Amniotic epithelial cell (primary cell): ENCODE data around the gene SLC25A44.

Experiments
- DNase-seq: peaks from one replicate; pipeline ENCODE4 v3.0.0-alpha.2; 2010; ENCODE audit warnings: low read depth

The SLC25A44 gene, protein sequence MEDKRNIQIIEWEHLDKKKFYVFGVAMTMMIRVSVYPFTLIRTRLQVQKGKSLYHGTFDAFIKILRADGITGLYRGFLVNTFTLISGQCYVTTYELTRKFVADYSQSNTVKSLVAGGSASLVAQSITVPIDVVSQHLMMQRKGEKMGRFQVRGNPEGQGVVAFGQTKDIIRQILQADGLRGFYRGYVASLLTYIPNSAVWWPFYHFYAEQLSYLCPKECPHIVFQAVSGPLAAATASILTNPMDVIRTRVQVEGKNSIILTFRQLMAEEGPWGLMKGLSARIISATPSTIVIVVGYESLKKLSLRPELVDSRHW

DNA sequence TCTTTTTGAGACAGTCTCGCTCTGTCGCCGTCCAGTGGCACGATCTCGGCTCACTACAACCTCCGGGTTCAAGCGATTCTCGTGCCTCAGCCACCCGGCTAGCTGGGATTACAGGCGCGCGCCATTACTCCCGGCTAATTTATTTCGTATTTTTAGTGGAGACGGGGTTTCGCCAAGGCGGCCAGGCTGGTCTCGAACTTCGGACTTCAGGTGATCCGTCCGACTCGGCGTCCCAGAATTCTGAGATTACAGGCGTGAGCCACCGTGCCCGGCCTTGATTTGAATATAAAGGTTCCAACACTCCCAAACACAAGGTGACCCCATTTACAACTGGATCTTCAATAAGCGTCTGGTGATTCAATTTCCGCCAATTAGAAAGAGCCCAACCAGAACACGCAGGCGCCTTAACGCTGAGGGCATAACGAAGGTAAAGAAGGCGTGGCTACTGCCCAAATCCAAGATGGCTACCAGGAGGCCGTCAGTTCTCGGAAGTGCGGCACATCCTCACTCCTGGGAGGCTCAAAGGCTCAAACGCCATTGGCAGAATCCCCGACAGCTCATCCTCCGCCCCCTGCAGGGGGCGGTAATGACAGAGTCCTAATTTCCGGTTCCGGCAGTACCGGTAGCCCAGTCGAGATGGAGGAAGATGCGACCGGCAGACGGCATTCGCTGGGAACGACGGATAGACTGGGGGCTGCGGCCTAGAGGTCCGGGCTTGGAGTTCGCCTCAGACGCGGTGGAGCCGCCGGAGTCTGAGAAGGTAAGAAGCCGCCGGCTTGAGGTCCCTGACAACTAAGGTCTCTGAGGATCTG, at the start of gene SLC25A44:
Gene SLC25A44 (plus strand): TSS at position 617 of the 812 bp plus-strand sequence. CDS start 5,744 bp downstream, outside the sequence.
- DNase-seq: peak; percentile 99

DNA sequence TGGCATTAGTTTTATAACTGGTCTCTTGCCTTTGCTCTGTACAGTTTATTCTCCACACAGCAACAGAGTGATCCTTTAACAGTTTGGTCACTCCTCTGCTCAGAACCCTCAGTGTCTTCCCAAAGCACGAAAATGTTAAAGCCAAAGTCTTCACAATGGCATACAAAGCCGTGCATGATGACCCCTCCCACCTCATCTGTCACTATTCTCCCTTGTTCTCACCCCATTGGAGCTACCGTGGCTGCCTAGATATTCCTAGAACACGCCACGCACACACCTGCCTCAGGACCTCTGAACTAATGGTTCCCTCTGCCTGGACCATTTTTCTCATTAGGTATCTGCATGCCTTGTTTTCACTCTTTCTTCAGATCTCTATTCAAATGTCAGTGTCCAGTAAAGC, 49.2 kb upstream of the SLC25A44 start:
- no peak for DNase-seq

DNA sequence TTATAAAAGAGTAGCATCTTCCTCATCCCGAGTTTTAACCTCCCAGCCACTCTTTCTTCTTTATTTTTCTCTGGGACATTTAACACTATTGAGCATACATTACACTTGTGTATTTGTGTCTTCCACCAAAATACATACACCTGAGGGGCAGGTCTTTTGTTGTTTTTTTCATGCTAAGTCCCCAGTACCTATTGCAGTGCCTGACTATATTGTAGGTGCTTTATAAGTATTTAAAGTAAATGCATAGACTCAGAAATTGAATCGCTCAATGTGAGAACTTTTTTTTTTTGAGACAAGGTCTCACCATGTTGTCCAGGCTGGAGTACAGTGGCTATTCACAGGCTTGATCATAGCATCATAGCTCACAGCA, 48.3 kb upstream of the SLC25A44 start:
- no peak for DNase-seq

DNA sequence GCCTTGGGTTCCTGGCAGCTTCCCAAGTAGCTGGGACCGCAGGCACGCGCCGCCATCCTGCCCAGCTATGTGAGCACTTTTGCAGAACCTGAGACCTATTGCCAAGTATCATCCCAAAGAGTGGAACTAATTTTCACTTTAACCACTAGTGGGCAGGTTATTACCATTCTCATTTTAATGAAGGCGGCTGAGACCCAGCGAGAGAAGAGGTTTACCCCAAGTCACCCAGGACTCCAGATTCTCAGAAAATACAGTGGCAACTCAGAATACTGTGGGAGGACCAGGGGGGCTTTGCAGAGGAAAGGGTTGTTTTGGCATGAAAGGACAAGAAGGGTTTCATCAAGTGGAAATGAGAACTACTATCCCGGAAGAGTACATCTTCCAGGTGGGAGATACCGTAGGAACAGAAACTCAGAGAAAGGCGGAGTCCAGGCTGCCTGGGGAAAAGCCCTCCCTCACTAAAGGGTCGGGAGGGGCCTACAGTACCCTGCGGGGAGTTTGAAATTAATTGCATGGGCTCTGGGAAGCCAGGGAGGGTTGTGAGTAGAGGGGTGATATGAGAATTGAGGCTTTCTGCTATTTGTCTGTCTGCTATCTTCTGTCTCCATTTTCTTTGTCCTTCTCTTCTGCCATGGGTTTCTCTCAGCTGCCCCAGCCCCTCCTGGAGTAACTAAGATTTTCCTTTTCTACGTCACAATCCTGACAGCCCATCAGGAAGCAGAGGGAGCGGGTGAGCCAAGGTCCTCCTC, 47.7 kb upstream of the SLC25A44 start:
- peak; percentile 91 for DNase-seq

DNA sequence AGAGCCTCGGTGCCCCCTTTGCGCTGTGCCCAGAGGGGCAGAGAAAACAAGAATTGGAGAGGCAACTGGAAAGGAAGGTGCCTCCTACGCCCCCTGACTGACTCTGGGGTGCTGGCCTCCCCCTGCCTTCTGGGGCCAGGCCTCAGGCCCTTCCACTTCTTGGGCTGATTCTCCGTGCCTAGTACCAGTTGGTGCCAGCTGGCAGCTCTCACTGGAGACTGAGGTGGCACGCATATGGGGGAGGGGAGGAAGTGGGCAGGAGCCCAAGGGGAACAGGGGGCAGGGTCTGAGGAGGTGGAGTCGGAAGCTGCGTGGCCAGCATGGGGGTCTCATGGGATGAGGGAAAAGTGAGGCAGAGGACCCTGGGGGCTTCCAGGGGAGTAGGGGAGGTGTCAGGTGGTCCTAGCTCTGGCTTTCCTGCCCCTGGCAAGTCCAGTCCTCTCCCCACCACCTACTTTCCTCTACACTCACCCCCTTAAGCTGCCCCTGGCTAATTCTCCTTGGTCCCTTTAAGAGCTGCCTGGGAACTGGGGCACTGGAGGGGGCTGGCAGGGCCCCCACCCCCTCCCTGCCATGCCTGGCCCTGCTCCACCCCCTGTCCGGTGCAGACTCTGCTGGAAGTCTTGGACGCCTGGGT, 47.0 kb upstream of the SLC25A44 start:
- peak; percentile 48 for DNase-seq

DNA sequence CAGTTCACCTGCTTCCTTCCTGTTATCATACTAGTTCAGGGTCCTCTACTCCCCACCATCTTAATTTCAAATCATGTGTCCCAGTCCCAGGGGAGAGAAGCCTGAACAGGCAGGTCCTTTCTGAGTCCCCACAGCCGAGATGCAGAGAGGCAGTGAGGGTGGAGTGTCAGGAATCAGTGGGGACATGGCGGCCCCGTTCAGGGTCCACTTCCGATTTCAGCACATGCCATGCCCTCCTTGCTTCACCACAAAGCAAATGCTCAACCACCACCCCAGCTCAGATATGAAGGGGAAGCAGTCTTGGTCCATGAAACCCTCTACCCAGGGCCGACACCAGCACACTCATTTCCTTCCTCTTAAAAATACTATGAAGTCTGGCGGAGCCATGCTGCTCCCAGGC, 45.7 kb upstream of the SLC25A44 start:
- no peak for DNase-seq

DNA sequence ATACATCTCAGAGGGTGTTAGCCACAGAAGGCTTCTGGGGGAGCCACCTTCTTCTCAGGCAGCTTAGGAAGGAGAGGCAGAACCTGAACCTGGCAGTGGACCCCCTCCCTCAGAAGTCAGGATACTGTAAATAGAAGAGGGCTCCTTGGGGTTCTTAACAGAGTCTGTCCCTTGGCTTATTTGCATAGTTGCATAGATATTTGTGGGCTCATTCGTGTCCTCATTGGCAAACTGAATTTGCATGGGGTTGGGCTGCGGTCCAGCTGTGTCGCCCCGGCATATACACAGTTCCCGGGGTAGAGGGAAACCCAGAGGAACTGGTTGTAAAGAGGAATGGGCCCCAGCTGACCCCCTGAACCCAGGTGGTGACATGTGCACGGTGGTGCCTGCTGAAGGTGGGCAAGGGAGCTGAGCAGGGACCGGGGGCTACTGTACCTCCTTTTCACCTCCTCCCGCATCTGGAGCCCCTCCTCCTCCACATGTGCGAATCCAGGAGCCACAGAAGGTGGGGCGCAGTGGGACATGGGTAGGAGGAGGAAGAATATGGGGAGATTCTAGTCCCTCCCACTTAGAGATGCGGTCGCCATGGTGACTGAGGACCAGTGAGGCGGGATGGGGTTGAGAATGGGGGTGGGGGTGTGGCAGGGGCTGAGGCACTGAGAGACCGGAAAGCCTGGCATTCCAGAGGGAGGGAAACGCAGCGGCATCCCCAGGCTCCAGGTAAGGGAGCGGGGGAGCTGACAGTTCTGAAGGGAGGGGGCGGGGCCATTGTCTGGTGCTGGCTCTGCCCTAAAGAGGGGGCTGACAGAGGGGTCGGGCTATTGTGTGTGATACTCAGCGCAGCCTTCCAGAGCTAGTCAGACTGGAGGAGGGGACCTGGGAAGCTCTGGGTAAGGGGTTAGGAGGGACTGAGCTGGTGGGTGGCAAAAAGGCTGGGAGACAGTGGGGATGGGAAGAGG, 44.3 kb upstream of the SLC25A44 start:
- no peak for DNase-seq

DNA sequence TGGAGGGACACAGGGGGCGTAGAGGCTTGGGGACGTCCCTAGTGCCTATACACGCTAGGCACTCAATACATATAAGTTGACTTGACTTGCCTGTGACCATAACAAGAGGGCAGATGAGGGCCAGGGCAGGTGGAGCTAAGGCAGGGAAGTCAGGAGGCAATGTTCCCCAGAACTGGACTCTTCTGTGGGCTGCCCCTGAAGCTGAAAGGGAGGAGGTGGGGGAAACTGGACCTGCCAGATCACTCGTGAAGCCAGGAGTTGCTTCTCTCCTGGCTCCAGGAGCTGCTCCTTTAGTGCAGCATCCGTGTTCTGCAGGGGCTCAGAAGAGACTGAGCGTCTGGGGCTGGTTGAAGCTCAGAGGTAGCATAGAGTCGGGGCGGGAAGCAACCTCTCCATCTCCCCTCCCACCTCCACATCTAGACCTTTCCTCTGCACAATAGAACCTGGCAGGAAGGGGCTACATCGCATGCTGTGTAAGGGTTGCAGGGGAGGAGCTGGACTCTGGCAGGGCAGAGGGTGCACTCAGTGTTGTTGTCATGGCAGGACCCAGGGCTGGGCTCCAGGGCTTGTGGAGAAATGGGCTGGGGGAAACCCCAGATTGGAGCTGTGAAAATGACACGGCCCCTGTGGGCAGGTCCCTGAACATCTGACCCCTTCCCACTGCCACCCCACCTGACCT, 43.4 kb upstream of the SLC25A44 start:
- no peak for DNase-seq

DNA sequence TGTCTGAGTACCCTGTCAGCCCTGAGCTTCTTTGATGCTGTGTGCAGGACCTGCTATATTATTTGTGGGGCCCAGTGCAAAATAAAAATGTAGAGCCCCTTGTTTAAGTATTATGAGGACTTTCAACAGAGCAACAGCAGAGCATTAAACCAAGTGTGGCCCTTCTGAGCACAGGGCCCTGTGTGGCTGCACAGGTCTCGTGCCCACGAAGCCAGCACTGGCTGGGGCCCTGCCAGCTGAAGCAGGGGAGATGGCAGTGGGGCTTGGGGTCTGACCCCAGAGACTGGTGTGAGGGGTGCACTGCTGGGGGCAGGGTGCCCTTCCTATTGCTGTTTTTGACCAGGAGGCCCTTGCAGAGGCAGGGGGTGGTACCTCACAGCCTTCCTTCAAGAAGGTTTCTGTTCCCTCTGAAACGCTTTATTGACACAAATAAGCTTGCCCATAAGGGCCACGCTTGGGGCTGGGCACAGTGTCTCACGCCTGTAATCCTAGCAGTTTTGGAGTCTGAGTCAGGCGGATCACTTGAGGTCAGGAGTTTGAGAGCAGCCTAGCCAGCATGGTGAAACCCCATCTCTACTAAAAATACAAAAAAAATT, 42.7 kb upstream of the SLC25A44 start:
- DNase-seq: peak; percentile 73

DNA sequence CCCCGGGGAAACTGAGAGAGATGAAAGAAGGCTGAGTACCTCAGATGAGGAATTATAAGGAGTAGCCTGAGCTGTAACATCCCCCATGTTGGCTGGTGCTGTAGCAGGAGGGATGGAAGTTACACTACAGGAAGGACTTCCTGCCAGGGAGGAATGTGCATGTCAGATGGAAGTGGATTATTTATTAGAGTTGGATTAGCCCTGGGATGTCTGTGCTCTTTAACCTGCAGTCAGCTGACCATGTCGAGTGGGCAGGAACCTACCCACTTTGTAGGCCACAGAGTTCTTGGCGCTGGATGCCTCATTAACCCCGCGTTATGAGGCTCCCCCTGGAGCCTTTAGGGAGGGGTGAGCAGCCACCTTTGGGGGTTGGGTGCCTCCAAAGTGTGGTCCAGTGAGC, 41.3 kb upstream of the SLC25A44 start:
- peak; percentile 68 for DNase-seq

DNA sequence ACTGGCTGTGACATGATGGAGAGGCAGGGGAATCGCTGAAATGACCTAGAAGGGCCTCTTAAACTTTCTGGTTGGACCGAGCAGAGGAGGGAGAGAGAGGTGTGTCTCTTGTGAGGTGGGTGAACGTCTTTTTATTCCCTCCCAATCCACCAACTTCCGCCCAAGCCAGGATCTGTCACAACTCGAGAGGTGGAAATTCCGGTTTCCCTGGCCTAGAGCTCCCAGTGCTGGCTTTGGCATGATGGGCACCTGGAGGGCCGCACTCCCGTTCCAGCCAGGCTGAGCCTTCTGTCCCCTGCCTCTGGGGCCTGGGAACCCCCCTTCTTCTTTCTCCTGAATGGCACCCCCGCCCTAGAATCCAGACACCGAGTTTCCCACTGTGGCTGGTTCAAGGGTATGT, 40.5 kb upstream of the SLC25A44 start, which contains the start of gene SEMA4A:
Gene SEMA4A (plus strand): TSS at position 224 of the 400 bp plus-strand sequence. CDS start 994 bp downstream, outside the sequence.
- no peak for DNase-seq

DNA sequence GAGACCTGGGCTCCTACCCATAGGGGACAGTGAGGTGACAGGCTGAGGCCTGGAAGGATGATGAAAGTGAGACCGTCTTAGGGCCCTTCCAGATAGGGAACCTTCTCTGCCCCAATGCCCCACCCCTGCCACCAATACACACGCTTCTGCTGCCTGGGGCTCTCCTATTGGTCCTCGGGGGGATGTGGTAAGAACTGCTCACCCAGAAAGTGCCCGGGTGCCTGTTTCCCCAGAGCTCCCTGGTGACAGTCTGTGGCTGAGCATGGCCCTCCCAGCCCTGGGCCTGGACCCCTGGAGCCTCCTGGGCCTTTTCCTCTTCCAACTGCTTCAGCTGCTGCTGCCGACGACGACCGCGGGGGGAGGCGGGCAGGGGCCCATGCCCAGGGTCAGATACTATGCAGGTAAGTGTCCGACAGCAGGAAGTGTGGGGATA, 39.6 kb upstream of the SLC25A44 start:
- DNase-seq: no peak

DNA sequence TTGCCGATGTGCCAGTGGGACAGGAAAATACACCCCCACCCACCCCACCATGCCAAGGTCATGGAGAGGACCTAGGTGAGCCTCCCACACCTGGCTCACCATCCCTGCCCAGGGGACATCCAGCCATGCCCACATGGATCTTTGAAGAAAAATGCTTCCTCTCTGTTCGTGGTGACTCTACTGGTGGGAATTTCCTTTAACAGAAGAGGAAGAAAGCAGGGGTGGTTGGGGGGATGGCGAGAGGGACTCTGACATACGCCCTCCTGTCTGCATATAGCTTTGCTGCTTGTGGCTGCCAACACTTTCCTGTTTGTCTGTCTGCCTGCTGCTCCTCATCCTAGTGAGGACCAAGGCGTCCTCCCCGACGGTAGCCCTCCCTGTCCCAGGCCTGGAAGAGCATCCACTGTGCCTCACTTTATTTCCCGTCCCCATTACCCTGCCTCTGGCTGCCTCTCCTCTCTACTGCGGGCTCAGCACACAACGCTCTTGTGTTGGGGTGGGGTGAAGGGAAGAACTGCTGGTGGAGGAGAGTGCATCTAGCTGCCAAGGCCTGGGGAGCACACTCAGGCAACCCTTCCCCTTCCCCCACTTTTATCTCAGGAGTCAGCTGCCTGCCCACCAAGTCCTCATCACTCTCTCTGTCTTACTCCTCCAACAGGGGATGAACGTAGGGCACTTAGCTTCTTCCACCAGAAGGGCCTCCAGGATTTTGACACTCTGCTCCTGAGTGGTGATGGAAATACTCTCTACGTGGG, 38.0 kb upstream of the SLC25A44 start:
- no peak for DNase-seq

DNA sequence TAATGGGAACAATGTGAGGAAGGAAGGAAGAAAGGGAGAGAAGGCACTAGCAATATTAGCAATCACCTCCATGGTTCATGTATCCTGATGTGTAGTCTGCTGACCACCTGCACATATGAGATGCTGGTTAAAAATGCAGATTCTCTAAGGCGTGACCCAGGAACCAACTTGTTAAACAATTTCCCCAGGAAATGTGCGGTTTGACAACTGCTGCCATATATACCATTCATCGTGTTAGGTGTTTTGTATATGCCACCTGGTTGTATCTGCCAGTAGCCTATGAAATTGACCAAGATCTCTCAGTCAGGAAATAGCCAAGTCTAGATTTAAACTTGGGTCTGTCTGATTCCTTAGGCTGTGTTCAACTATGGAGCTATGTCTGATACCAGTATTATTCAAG, 36.4 kb upstream of the SLC25A44 start:
- DNase-seq: no peak

DNA sequence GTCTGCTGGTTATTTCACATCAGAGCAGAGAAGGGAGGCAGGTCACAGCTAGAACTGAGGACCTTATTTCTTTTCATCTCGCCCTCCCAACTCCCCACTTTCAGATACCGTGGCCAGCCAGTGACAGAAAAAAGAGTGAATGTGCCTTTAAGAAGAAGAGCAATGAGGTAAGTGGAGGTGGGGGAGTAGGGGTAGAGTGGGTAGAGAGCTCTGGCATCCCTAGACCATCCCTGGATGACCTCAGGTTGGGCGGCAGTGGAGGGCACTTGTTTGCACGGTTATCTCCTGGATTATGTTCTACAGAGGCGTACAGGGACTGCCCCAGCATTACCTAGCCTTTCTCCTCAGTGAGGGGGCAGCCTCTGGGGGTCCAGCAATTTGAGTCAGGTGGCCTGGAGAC, 35.9 kb upstream of the SLC25A44 start:
- no peak for DNase-seq

DNA sequence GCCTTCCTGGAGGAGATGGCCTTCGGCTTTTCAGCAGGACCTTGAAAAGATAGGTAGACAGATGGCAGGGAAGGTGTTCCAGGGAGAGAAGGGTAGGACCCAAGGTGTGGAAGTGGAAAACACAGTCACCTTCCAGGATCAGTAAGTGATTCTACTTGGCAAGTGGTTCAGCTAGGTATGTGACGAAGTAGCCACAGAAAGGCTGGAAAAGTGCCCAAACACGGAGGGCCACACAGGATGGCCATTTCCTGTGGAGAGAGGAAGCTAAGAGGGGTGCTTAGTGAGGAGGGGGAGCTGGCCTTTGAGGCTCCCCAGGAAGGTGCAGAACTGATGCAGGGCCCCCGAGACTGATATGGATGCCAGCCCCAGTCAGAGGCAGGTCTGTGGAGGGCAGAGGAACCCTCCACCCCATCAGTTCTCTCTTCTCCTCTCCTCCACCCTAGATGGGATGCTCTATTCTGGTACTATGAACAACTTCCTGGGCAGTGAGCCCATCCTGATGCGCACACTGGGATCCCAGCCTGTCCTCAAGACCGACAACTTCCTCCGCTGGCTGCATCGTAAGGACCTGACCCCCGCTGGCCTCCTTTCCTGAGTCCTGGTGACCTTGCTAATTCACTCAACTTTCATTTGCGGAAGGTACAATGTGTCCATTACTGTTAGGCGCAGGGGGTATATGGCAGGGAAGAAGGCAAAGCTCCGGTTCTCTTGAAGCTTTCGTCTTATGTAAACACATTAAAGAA, 33.7 kb upstream of the SLC25A44 start:
- DNase-seq: no peak

DNA sequence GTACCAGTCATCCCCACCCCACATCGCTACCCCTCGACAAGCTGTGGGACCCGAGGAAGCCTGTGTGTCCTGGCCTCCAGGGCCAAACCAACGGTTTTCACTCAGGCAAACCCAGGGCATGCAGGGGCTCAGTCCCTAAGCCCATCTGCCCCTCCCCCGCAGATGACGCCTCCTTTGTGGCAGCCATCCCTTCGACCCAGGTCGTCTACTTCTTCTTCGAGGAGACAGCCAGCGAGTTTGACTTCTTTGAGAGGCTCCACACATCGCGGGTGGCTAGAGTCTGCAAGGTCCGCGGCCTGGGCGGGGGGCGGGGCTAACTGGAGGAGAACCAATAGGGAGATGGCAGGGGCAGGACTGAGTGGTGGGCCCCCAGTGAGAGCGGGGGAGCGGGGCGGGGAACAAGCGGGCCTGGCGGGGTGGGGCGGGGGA, 33.1 kb upstream of the SLC25A44 start:
- peak; percentile 59 for DNase-seq

DNA sequence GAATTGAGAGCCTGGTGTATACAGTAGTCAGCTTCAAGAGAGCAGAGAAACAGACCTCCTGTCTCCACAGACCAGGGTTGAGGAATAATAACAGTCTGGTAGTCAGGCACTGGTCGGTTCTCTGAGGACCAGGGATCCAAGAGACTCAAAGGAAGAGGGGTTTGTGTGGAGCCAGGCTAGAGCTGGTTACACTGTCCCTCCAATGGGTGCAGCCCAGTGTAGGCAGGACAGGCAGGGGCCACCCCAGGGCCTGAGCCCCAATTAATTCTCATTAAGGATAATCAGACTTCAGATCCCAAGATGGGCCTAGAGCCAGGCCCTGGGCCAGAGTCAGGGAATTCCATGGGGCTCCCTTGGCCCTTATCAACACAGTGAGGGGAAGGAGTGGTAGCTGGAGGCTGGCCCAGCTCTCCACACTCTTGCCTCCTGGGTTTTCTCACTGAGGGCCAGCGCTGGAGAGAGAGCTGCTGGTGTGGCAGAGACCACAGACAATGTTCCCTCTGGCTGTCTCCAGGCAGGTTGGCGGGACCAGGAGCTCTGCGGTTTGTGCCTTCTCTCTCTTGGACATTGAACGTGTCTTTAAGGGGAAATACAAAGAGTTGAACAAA, 31.4 kb upstream of the SLC25A44 start:
- peak; percentile 72 for DNase-seq
